ENCODE data around the gene NFIX. TPM values are rescaled to one million over a fixed set of nuclear protein-coding genes. Genes with fewer than 3 reads are reported as not detected.

The NFIX gene
- total RNA-seq, 1 experiment from 2014 or later, result 0.03 TPM

GRCh38 chr19:13097463-13098258, 102.4 kb downstream of the NFIX start:
- Histone ChIP-seq H3K27me3 (ENCODE audit: control insufficient read depth, insufficient read depth, low read length) (peaks cover 72% of the 10 kb centered on the region), H3K4me3 (ENCODE audit: insufficient read depth, low read depth, low read length) (no peak overlapping the region), H3K36me3 (replicated peaks; ENCODE audit: control insufficient read depth, insufficient read depth, low read length) (no peaks in the 10 kb centered on the region; the same call in 1 of the 2 replicates)
- DNase-seq, result peak; percentile 81

- Histone ChIP-seq H3K36me3 (replicated peaks; ENCODE audit: control insufficient read depth, insufficient read depth, low read length) (no peaks in the 10 kb centered on the region; the same call in 1 of the 2 replicates), H3K4me3 (ENCODE audit: insufficient read depth, low read depth, low read length) (no peak overlapping the region; the same call in 1 of the 2 replicates), H3K27me3 (ENCODE audit: control insufficient read depth, insufficient read depth, low read length) (peaks cover 72% of the 10 kb centered on the region)
- peak; percentile 84 for DNase-seq
These were observed 103.2 kb downstream of the NFIX start for GRCh38 chr19:13098277-13099072.

- Histone ChIP-seq H3K4me3 (ENCODE audit: insufficient read depth, low read depth, low read length) (peak overlapping the region; percentile 18; the same call in 1 of the 2 replicates), H3K27me3 (ENCODE audit: control insufficient read depth, insufficient read depth, low read length) (peaks cover 67% of the 10 kb centered on the region), H3K36me3 (replicated peaks; ENCODE audit: control insufficient read depth, insufficient read depth, low read length) (no peaks in the 10 kb centered on the region; the same call in 1 of the 2 replicates)
- peak; percentile 90 for DNase-seq
These were observed 104.1 kb downstream of the NFIX start for GRCh38 chr19:13099073-13099999.

GRCh38 chr19:13100031-13100588, 104.8 kb downstream of the NFIX start:
- no peak overlapping the region for H3K4me3 ChIP-seq (ENCODE audit: insufficient read depth, low read depth, low read length)
- peaks cover 60% of the 10 kb centered on the region for H3K27me3 ChIP-seq (ENCODE audit: control insufficient read depth, insufficient read depth, low read length)
- DNase-seq, result no peak
- no peaks in the 10 kb centered on the region; the same call in 1 of the 2 replicates for H3K36me3 ChIP-seq (replicated peaks; ENCODE audit: control insufficient read depth, insufficient read depth, low read length)

GRCh38 chr19:13100841-13101589, 105.7 kb downstream of the NFIX start:
- H3K4me3 ChIP-seq (ENCODE audit: insufficient read depth, low read depth, low read length), result no peak overlapping the region
- peaks cover 53% of the 10 kb centered on the region for H3K27me3 ChIP-seq (ENCODE audit: control insufficient read depth, insufficient read depth, low read length)
- peak; percentile 86 for DNase-seq
- no peaks in the 10 kb centered on the region; the same call in 1 of the 2 replicates for H3K36me3 ChIP-seq (replicated peaks; ENCODE audit: control insufficient read depth, insufficient read depth, low read length)

- no peak for DNase-seq
- peak overlapping the region; percentile 33; the same call in 1 of the 2 replicates for H3K4me3 ChIP-seq (ENCODE audit: insufficient read depth, low read depth, low read length)
- H3K36me3 ChIP-seq (replicated peaks; ENCODE audit: control insufficient read depth, insufficient read depth, low read length), result no peaks in the 10 kb centered on the region; the same call in 1 of the 2 replicates
- peaks cover 46% of the 10 kb centered on the region for H3K27me3 ChIP-seq (ENCODE audit: control insufficient read depth, insufficient read depth, low read length)
These were observed 106.5 kb downstream of the NFIX start for GRCh38 chr19:13101590-13102415.

- Histone ChIP-seq H3K27me3 (ENCODE audit: control insufficient read depth, insufficient read depth, low read length) (peaks cover 40% of the 10 kb centered on the region), H3K36me3 (replicated peaks; ENCODE audit: control insufficient read depth, insufficient read depth, low read length) (no peaks in the 10 kb centered on the region; the same call in none of the 2 replicates), H3K4me3 (ENCODE audit: insufficient read depth, low read depth, low read length) (peak overlapping the region; percentile 33)
- no peak for DNase-seq
These were observed 107.1 kb downstream of the NFIX start for GRCh38 chr19:13102416-13102665.

GRCh38 chr19:13102666-13103580, 107.6 kb downstream of the NFIX start, which contains the start of gene LYL1:
Gene LYL1 (minus strand): TSS chr19:13102858. CDS start chr19:13101171, 1,687 bp downstream.
- peak within 1 kb of the TSS; percentile 33 for H3K4me3 ChIP-seq (ENCODE audit: insufficient read depth, low read depth, low read length)
- peak; percentile 95 for DNase-seq
- peaks cover 1% of the 10 kb centered on the region for H3K36me3 ChIP-seq (replicated peaks; ENCODE audit: control insufficient read depth, insufficient read depth, low read length)
- peaks cover 34% of the 10 kb centered on the region for H3K27me3 ChIP-seq (ENCODE audit: control insufficient read depth, insufficient read depth, low read length)

- DNase-seq, result no peak
- Histone ChIP-seq H3K4me3 (ENCODE audit: insufficient read depth, low read depth, low read length) (no peak overlapping the region), H3K27me3 (ENCODE audit: control insufficient read depth, insufficient read depth, low read length) (peaks cover 26% of the 10 kb centered on the region), H3K36me3 (replicated peaks; ENCODE audit: control insufficient read depth, insufficient read depth, low read length) (peaks cover 1% of the 10 kb centered on the region)
These were observed 108.5 kb downstream of the NFIX start for GRCh38 chr19:13103581-13104359.

- H3K27me3 ChIP-seq (ENCODE audit: control insufficient read depth, insufficient read depth, low read length), result peaks cover 20% of the 10 kb centered on the region
- peaks cover 1% of the 10 kb centered on the region for H3K36me3 ChIP-seq (replicated peaks; ENCODE audit: control insufficient read depth, insufficient read depth, low read length)
- no peak overlapping the region for H3K4me3 ChIP-seq (ENCODE audit: insufficient read depth, low read depth, low read length)
- DNase-seq, result peak; percentile 97
These were observed 109.1 kb downstream of the NFIX start for GRCh38 chr19:13104360-13104847.

All from H7 (cell line).